HEK293 (cell line): Measurements from ENCODE around the gene EYS.
A peak's percentile ranks its signal among the peaks of the same experiment; 100 is the strongest.

Experiments
- CTCF ChIA-PET: fragments of 350-600 bp; formaldehyde crosslinking; extraction: SDS; loops from one replicate; lab custom pipeline; 2021; ENCODE audit warnings: antibody characterized with exemption; lab: Yijun Ruan, JAX
- POLR2A ChIA-PET: fragments of 300-600 bp; formaldehyde crosslinking; extraction: SDS; loops from one replicate; lab custom pipeline; 2020; ENCODE audit warnings: antibody characterized with exemption, inconsistent platforms; lab: Yijun Ruan, JAX
- H3K27ac ChIP-seq: fragments of 200-500 bp; sonication (Bioruptor generic); 2 replicates; pipeline ENCODE4 v1.5.1; 2014; ENCODE audit warnings: low read depth, low read length, control low read depth, inconsistent platforms; ENCODE audit errors: extremely low read depth
- H3K36me3 ChIP-seq, 2 experiments: fragments of 200-500 bp in 1 of 2; sonication (Bioruptor generic) in 1 of 2; 1 replicate in 1 of 2; 2 replicates in 1 of 2; pipeline ENCODE4 v1.5.1; 2014 to 2017; ENCODE audit warnings: inconsistent platforms in 2 of 2, low read length in 2 of 2; ENCODE audit not compliant: control insufficient read depth in 2 of 2, insufficient read depth in 1 of 2
- H3K4me1 ChIP-seq: fragments of 200-500 bp; sonication (Bioruptor generic); 2 replicates; pipeline ENCODE4 v1.5.1; 2014; ENCODE audit warnings: mild to moderate bottlenecking, low read length, inconsistent platforms; ENCODE audit not compliant: control insufficient read depth, insufficient read depth
- H3K4me3 ChIP-seq: 2 replicates; pipeline ENCODE4 v1.5.1; 2011; ENCODE audit warnings: low read depth, mild to moderate bottlenecking, control low read depth, low read length, moderate library complexity
- H3K9me3 ChIP-seq: fragments of 200-500 bp; sonication (Bioruptor generic); 2 replicates; pipeline ENCODE4 v1.5.1; 2014; ENCODE audit warnings: low read depth, low read length, inconsistent platforms; ENCODE audit not compliant: control insufficient read depth, insufficient read depth
- FEZF1 ChIP-seq: fragments of 450-650 bp; formaldehyde crosslinking; IDR thresholded peaks from 2 replicates; pipeline ENCODE4 v1.5.1; 2016; ENCODE audit warnings: missing biosample characterization, missing genetic modification characterization
- HOXD13 ChIP-seq: sonication (generic); formaldehyde crosslinking; IDR thresholded peaks from 2 replicates; pipeline ENCODE4 v1.8.0; 2022; ENCODE audit warnings: missing genetic modification reagents, borderline replicate concordance
- IKZF3 ChIP-seq: fragments of 450-650 bp; IDR thresholded peaks from 2 replicates; pipeline ENCODE4 v1.5.0; 2018; ENCODE audit warnings: missing biosample characterization, mild to moderate bottlenecking, missing genetic modification characterization, moderate library complexity
- KLF7 ChIP-seq: fragments of 450-650 bp; formaldehyde crosslinking; IDR thresholded peaks from 2 replicates; pipeline ENCODE4 v1.5.1; 2016; ENCODE audit warnings: missing biosample characterization, missing genetic modification characterization, borderline replicate concordance
- KLF8 ChIP-seq: fragments of 450-650 bp; formaldehyde crosslinking; IDR thresholded peaks from 2 replicates; pipeline ENCODE4 v1.5.1; 2016; ENCODE audit warnings: missing biosample characterization, missing genetic modification characterization
- SALL2 ChIP-seq: fragments of 450-650 bp; formaldehyde crosslinking; IDR thresholded peaks from 2 replicates; pipeline ENCODE4 v1.5.0; 2017; ENCODE audit warnings: missing biosample characterization, mild to moderate bottlenecking, missing genetic modification characterization, borderline replicate concordance
- SCRT1 ChIP-seq: fragments of 450-650 bp; formaldehyde crosslinking; IDR thresholded peaks from 2 replicates; pipeline ENCODE4 v1.5.1; 2016; ENCODE audit warnings: missing biosample characterization, missing genetic modification characterization, borderline replicate concordance
- SCRT2 ChIP-seq: fragments of 450-650 bp; formaldehyde crosslinking; IDR thresholded peaks from 2 replicates; pipeline ENCODE4 v1.5.1; 2016; ENCODE audit warnings: missing biosample characterization, missing genetic modification characterization
- SP7 ChIP-seq: fragments of 450-650 bp; formaldehyde crosslinking; IDR thresholded peaks from 2 replicates; pipeline ENCODE4 v1.5.1; 2016; ENCODE audit warnings: missing biosample characterization, missing genetic modification characterization
- ZBTB20 ChIP-seq: fragments of 450-650 bp; formaldehyde crosslinking; IDR thresholded peaks from 2 replicates; pipeline ENCODE4 v1.5.1; 2016; ENCODE audit warnings: missing biosample characterization, missing genetic modification characterization
- ZBTB21 ChIP-seq: fragments of 450-650 bp; formaldehyde crosslinking; IDR thresholded peaks from 2 replicates; pipeline ENCODE4 v1.5.1; 2017; ENCODE audit warnings: missing biosample characterization, missing genetic modification characterization
- ZBTB48 ChIP-seq: fragments of 450-650 bp; formaldehyde crosslinking; IDR thresholded peaks from 2 replicates; pipeline ENCODE4 v1.5.1; 2016; ENCODE audit warnings: missing biosample characterization, missing genetic modification characterization
- ZFHX2 ChIP-seq: fragments of 450-650 bp; formaldehyde crosslinking; conservative IDR thresholded peaks from 2 replicates; pipeline ENCODE4 v1.5.1; 2016; ENCODE audit warnings: missing biosample characterization, missing genetic modification characterization
- ZNF121 ChIP-seq: fragments of 450-650 bp; formaldehyde crosslinking; IDR thresholded peaks from 2 replicates; pipeline ENCODE4 v1.5.1; 2016; ENCODE audit warnings: missing biosample characterization, missing genetic modification characterization
- ZNF18 ChIP-seq: fragments of 450-650 bp; formaldehyde crosslinking; IDR thresholded peaks from 2 replicates; pipeline ENCODE4 v1.5.1; 2016; ENCODE audit warnings: missing biosample characterization, missing genetic modification characterization
- ZNF202 ChIP-seq: fragments of 450-650 bp; formaldehyde crosslinking; IDR thresholded peaks from 2 replicates; pipeline ENCODE4 v1.5.1; 2016; ENCODE audit warnings: missing biosample characterization, missing genetic modification characterization, borderline replicate concordance
- ZNF366 ChIP-seq: fragments of 450-650 bp; formaldehyde crosslinking; conservative IDR thresholded peaks from 2 replicates; pipeline ENCODE4 v1.5.1; 2016; ENCODE audit warnings: missing biosample characterization, missing genetic modification characterization
- ZNF416 ChIP-seq: fragments of 450-650 bp; formaldehyde crosslinking; IDR thresholded peaks from 2 replicates; pipeline ENCODE4 v1.5.1; 2016; ENCODE audit warnings: missing biosample characterization, missing genetic modification characterization
- ZNF530 ChIP-seq: fragments of 450-650 bp; formaldehyde crosslinking; IDR thresholded peaks from 2 replicates; pipeline ENCODE4 v1.5.1; 2016; ENCODE audit warnings: low read depth, missing biosample characterization, missing genetic modification characterization
- ZNF548 ChIP-seq: fragments of 450-650 bp; formaldehyde crosslinking; IDR thresholded peaks from 2 replicates; pipeline ENCODE4 v1.5.1; 2016; ENCODE audit warnings: missing biosample characterization, missing genetic modification characterization
- ZNF558 ChIP-seq: fragments of 450-650 bp; formaldehyde crosslinking; IDR thresholded peaks from 2 replicates; pipeline ENCODE4 v1.5.1; 2016; ENCODE audit warnings: missing biosample characterization, missing genetic modification characterization
- ZNF596 ChIP-seq: fragments of 450-650 bp; IDR thresholded peaks from 2 replicates; pipeline ENCODE4 v1.5.0; 2018; ENCODE audit warnings: missing biosample characterization, mild to moderate bottlenecking, missing genetic modification characterization, moderate library complexity
- ZNF610 ChIP-seq: fragments of 450-650 bp; formaldehyde crosslinking; IDR thresholded peaks from 2 replicates; pipeline ENCODE4 v1.5.1; 2016; ENCODE audit warnings: missing biosample characterization, missing genetic modification characterization, borderline replicate concordance
- ZNF654 ChIP-seq: fragments of 450-650 bp; formaldehyde crosslinking; IDR thresholded peaks from 2 replicates; pipeline ENCODE4 v1.5.1; 2016; ENCODE audit warnings: low read depth, missing biosample characterization, missing genetic modification characterization
- ZNF701 ChIP-seq: fragments of 450-650 bp; formaldehyde crosslinking; IDR thresholded peaks from 2 replicates; pipeline ENCODE4 v1.5.1; 2016; ENCODE audit warnings: missing biosample characterization, missing genetic modification characterization
- ZNF704 ChIP-seq: fragments of 450-650 bp; formaldehyde crosslinking; IDR thresholded peaks from 2 replicates; pipeline ENCODE4 v1.5.1; 2016; ENCODE audit warnings: missing biosample characterization, missing genetic modification characterization
- ZNF776 ChIP-seq: fragments of 450-650 bp; formaldehyde crosslinking; IDR thresholded peaks from 2 replicates; pipeline ENCODE4 v1.5.0; 2017; ENCODE audit warnings: missing biosample characterization, missing genetic modification characterization, borderline replicate concordance
- TF ChIP-seq, protein P1 (sequence below): fragments of 450-650 bp; formaldehyde crosslinking; IDR thresholded peaks from 2 replicates; pipeline ENCODE4 v1.5.1; 2016; ENCODE audit warnings: missing biosample characterization, missing genetic modification characterization
- TF ChIP-seq, protein P2 (sequence below): fragments of 450-650 bp; IDR thresholded peaks from 2 replicates; pipeline ENCODE4 v1.5.1; 2018; ENCODE audit warnings: missing biosample characterization, mild to moderate bottlenecking, missing genetic modification characterization
- TF ChIP-seq, protein P3 (sequence below): fragments of 450-650 bp; formaldehyde crosslinking; IDR thresholded peaks from 2 replicates; pipeline ENCODE4 v1.5.1; 2016; ENCODE audit warnings: missing biosample characterization, missing genetic modification characterization

Gene EYS

DNA sequence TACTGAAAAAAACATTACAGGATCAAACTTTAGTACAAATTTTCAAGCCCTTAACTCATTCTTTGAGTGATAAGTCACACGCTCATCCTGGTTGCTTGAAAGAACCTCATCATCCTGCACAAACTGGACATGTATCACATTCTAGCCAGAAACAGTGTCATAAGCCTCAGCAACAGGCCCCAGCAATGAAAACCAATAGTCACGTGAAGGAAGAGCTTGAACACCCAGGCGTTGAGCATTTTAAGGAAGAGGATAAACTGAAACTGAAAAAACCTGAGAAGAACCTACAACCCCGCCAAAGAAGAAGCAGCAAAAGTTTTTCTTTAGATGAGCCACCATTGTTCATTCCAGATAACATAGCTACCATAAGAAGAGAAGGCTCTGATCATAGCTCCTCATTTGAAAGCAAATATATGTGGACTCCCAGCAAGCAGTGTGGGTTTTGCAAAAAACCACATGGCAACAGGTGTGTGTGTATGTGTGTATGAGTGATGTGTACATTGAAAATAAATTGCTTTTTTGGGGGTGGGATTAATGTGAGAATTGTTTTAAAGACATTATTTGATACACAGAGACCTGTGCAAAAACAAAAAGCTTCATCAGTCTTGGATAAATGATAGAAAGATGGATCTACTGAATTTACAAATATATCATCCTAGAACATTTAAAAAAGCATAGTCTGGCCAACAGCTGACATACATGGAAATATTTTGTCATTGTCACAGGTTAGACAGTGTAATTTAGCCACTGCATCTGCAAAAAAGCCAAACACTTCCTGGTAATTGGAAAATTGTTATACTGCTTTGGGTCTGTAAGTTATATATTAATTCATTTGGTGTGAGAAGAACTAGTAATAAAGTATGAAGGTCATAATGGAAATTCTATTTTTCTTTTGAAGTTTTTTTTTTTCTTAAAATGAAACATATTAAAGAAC, 2021.3 kb downstream of the EYS start:
- H3K27ac ChIP-seq, result no peak overlapping the region
- no peaks in the 10 kb centered on the region for H3K4me1 ChIP-seq

DNA sequence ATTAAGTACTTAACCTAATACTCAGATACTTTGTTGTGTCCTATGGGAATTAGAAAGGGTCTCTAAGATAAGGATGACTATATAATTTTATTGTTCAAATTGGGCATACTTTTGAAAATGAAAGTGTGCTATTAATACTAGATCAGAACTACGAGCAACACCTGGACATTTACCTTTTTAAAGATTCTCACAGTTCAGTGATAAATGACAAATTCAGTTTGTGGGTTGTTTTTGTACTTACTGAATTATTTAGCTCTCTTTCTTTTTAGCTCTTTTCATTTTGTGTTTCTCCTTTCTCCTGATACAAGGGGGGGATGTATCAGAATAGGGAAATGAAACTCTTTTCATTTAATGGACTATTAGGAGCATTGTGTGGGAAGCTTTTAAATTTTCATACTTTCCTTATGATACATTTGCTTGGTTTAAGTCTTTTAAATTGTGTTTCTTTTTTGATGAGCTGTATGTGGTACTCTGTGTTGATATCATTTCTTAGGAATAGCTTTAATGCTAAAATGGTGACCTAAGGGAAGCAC, 2023.9 kb downstream of the EYS start:
- TF ChIP-seq IKZF3 (tag by site-specific recombination) (no peak), ZNF701 (tag by site-specific recombination) (no peak), KLF8 (tag by site-specific recombination) (no peak), FEZF1 (tag by site-specific recombination) (no peak), KLF7 (tag by site-specific recombination) (no peak), ZBTB48 (tag by site-specific recombination) (no peak), ZNF121 (tag by site-specific recombination) (no peak), ZNF776 (tag by site-specific recombination) (no peak), ZNF548 (tag by site-specific recombination) (no peak), ZBTB20 (tag by site-specific recombination) (no peak), ZNF704 (no peak), ZNF530 (tag by site-specific recombination) (no peak), SP7 (no peak), ZNF202 (tag by site-specific recombination) (no peak), ZNF558 (tag by site-specific recombination) (no peak), HOXD13 (CRISPR knock-in tag) (no peak), ZNF596 (tag by site-specific recombination) (no peak)
- no peak overlapping the region for H3K27ac ChIP-seq
- H3K9me3 ChIP-seq, result no peaks in the 10 kb centered on the region
- no peak overlapping the region for H3K4me3 ChIP-seq
- ChIA-PET POLR2A (no interaction called here), CTCF (interaction anchor here (0.7 to 1.4 kb wide), 6 partner anchors 10 to 330 kb away, joined by 3 to 4 read pairs (median 3); partner anchors contain the start of gene PHF3)
- H3K4me1 ChIP-seq, result no peaks in the 10 kb centered on the region
- peaks cover 4 to 56% of the 10 kb centered on the region in 2 experiments; a peak in 2 of 3 replicates for H3K36me3 ChIP-seq

More for the DNA sequence above, 2021.3 kb downstream of the EYS start:
- peaks cover 4 to 37% of the 10 kb centered on the region in 2 experiments; a peak in 2 of 3 replicates for H3K36me3 ChIP-seq
- CTCF ChIA-PET, result interaction anchor here (0.6 kb wide), 1 partner anchor 80 kb away, joined by 3 read pairs; no protein-coding TSS in a partner anchor
- H3K9me3 ChIP-seq, result no peaks in the 10 kb centered on the region
- no peak for TF ChIP-seq ZNF366 (tag by site-specific recombination)
- TF ChIP-seq SCRT2, result peak; percentile 69
- TF ChIP-seq, protein P1, sequence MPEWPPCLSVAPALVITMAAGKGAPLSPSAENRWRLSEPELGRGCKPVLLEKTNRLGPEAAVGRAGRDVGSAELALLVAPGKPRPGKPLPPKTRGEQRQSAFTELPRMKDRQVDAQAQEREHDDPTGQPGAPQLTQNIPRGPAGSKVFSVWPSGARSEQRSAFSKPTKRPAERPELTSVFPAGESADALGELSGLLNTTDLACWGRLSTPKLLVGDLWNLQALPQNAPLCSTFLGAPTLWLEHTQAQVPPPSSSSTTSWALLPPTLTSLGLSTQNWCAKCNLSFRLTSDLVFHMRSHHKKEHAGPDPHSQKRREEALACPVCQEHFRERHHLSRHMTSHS (tag by site-specific recombination), result no peak
- TF ChIP-seq SALL2 (tag by site-specific recombination), result no peak
- no peak for TF ChIP-seq ZNF18 (tag by site-specific recombination)
- 0 out of 2 replicates have a peak, but pooled peaks have one; percentile 34 for TF ChIP-seq SCRT1 (tag by site-specific recombination)
- no peak for TF ChIP-seq ZNF654 (tag by site-specific recombination)
- TF ChIP-seq, protein P2, sequence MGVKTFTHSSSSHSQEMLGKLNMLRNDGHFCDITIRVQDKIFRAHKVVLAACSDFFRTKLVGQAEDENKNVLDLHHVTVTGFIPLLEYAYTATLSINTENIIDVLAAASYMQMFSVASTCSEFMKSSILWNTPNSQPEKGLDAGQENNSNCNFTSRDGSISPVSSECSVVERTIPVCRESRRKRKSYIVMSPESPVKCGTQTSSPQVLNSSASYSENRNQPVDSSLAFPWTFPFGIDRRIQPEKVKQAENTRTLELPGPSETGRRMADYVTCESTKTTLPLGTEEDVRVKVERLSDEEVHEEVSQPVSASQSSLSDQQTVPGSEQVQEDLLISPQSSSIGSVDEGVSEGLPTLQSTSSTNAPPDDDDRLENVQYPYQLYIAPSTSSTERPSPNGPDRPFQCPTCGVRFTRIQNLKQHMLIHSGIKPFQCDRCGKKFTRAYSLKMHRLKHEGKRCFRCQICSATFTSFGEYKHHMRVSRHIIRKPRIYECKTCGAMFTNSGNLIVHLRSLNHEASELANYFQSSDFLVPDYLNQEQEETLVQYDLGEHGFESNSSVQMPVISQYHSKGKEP (tag by site-specific recombination), result no peak
- no peak for TF ChIP-seq ZBTB21 (tag by site-specific recombination)
- TF ChIP-seq ZNF416 (tag by site-specific recombination), result no peak
- TF ChIP-seq, protein P3, sequence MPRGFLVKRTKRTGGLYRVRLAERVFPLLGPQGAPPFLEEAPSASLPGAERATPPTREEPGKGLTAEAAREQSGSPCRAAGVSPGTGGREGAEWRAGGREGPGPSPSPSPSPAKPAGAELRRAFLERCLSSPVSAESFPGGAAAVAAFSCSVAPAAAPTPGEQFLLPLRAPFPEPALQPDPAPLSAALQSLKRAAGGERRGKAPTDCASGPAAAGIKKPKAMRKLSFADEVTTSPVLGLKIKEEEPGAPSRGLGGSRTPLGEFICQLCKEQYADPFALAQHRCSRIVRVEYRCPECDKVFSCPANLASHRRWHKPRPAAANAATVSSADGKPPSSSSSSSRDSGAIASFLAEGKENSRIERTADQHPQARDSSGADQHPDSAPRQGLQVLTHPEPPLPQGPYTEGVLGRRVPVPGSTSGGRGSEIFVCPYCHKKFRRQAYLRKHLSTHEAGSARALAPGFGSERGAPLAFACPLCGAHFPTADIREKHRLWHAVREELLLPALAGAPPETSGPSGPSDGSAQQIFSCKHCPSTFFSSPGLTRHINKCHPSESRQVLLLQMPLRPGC, result no peak
- TF ChIP-seq ZNF610, result no peak
- TF ChIP-seq ZFHX2, result no peak
- POLR2A ChIA-PET, result no interaction called here
- no peak overlapping the region for H3K4me3 ChIP-seq
